Measurements from ENCODE around the gene LHCGR. TPM values are rescaled to one million over a fixed set of nuclear protein-coding genes. Genes with fewer than 3 reads are reported as not detected.

Gene LHCGR
- total and polyA plus RNA-seq, 2 of the 13 experiments (the other 11 are each of a cell fraction or from before 2014, with no cell fraction given), result not detected

GRCh38 chr2:48677450-48677849 lies 78.1 kb downstream of the LHCGR start (continued):
- TF ChIP-seq GLI4 (CRISPR knock-in tag; IDR thresholded peaks at IDR 0.05; ENCODE audit: borderline replicate concordance) (no peak), ZNF557 (CRISPR knock-in tag; IDR thresholded peaks at IDR 0.05) (no peak), ZNF784 (CRISPR knock-in tag; IDR thresholded peaks at IDR 0.05; ENCODE audit: borderline replicate concordance) (no peak), DNMT1 (CRISPR knock-in tag; IDR thresholded peaks at IDR 0.05) (no peak), GFI1 (CRISPR knock-in tag; IDR thresholded peaks at IDR 0.05; ENCODE audit: borderline replicate concordance) (no peak), ZNF234 (CRISPR knock-in tag; conservative IDR thresholded peaks at IDR 0.05) (no peak), RFX5 (IDR thresholded peaks at IDR 0.05; ENCODE audit: low read depth, low read length) (no peak), XRCC5 (optimal IDR thresholded peaks at IDR 0.05; ENCODE audit: low read length) (no peak), ZNF883 (CRISPR knock-in tag; IDR thresholded peaks at IDR 0.05; ENCODE audit: not compliant biosample characterization) (no peak), CBFB (CRISPR knock-in tag; IDR thresholded peaks at IDR 0.05) (no peak), PHF5A (CRISPR knock-in tag; IDR thresholded peaks at IDR 0.05; ENCODE audit: low read depth, unreplicated experiment) (no peak)
- TF ChIP-seq, protein P1, sequence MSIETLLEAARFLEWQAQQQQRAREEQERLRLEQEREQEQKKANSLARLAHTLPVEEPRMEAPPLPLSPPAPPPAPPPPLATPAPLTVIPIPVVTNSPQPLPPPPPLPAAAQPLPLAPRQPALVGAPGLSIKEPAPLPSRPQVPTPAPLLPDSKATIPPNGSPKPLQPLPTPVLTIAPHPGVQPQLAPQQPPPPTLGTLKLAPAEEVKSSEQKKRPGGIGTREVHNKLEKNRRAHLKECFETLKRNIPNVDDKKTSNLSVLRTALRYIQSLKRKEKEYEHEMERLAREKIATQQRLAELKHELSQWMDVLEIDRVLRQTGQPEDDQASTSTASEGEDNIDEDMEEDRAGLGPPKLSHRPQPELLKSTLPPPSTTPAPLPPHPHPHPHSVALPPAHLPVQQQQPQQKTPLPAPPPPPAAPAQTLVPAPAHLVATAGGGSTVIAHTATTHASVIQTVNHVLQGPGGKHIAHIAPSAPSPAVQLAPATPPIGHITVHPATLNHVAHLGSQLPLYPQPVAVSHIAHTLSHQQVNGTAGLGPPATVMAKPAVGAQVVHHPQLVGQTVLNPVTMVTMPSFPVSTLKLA (IDR thresholded peaks at IDR 0.05), result no peak

GRCh38 chr2:48674933-48675332 lies 80.6 kb downstream of the LHCGR start:
- in situ Hi-C loops (cut with HindIII; ENCODE audit: extremely low pct_ligation_motif_present, low pct_unique_long_range_greater_than_20kb) (no loop called here), intact Hi-C loops (cut with micrococcal nuclease; ENCODE audit: unreplicated experiment) (no loop called here)
- Histone ChIP-seq H4K20me1 (ENCODE audit: insufficient read depth, low read length) (no peaks in the 10 kb centered on the region), H3K4me2 (ENCODE audit: low read depth, low read length) (no peak overlapping the region), H3K9ac (ENCODE audit: insufficient read depth, low read depth, low read length) (no peak overlapping the region), H3K36me3 (replicated peaks in 1 of 2; ENCODE audit: control insufficient read depth in 1 of 2, insufficient read depth in 2 of 2, low read length in 2 of 2) (no peaks in the 10 kb centered on the region), H2AFZ (ENCODE audit: low read length) (no peak overlapping the region), H3K4me3 (replicated peaks in 1 of 3; ENCODE audit: insufficient read depth in 1 of 3, low read depth in 2 of 3, low read length in 3 of 3) (no peak overlapping the region), H3K9me3 (ENCODE audit: low read length) (no peaks in the 10 kb centered on the region), H3K27me3 (ENCODE audit: control insufficient read depth in 1 of 2, insufficient read depth in 2 of 2, low read length in 2 of 2) (no peaks in the 10 kb centered on the region), H3K79me2 (ENCODE audit: insufficient read depth, low read length) (no peaks in the 10 kb centered on the region), H3K27ac (ENCODE audit: extremely low read length, insufficient read depth, low read length) (no peak overlapping the region), H3K4me1 (ENCODE audit: insufficient read depth, low read length) (no peaks in the 10 kb centered on the region)
- WGBS (ENCODE audit: low lambda C conversion rate), result 3% methylated on average over 2 of the region's 2 CpGs
- FAIRE-seq (no peak), ATAC-seq (no peak), DNase-seq (ENCODE audit: low spot score) (no peak)
- no TSS peak for BruUV-seq (replicated peaks)
- ChIA-PET POLR2A (no interaction called here), CTCF (ENCODE audit: low intra/inter-chr PET ratio, low total read pairs) (no interaction called here)
- no peak for TF ChIP-seq PRPF4 (IDR thresholded peaks at IDR 0.05; ENCODE audit: low read depth, low read length, poor library complexity, severe bottlenecking)
- TF ChIP-seq ZNF431 (CRISPR knock-in tag; IDR thresholded peaks at IDR 0.05; ENCODE audit: borderline replicate concordance, low read depth), result no peak
- TF ChIP-seq ZSCAN9 (CRISPR knock-in tag; IDR thresholded peaks at IDR 0.05; ENCODE audit: borderline replicate concordance), result no peak
- no peak for TF ChIP-seq NFKBIZ (CRISPR knock-in tag; IDR thresholded peaks at IDR 0.05)
- no peak for TF ChIP-seq POLR2G (IDR thresholded peaks at IDR 0.05; ENCODE audit: low read depth, low read length)
- TF ChIP-seq ZMAT3 (CRISPR knock-in tag; conservative IDR thresholded peaks at IDR 0.05), result no peak
- TF ChIP-seq, protein P2, sequence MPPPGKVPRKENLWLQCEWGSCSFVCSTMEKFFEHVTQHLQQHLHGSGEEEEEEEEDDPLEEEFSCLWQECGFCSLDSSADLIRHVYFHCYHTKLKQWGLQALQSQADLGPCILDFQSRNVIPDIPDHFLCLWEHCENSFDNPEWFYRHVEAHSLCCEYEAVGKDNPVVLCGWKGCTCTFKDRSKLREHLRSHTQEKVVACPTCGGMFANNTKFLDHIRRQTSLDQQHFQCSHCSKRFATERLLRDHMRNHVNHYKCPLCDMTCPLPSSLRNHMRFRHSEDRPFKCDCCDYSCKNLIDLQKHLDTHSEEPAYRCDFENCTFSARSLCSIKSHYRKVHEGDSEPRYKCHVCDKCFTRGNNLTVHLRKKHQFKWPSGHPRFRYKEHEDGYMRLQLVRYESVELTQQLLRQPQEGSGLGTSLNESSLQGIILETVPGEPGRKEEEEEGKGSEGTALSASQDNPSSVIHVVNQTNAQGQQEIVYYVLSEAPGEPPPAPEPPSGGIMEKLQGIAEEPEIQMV (CRISPR knock-in tag; IDR thresholded peaks at IDR 0.05; ENCODE audit: low read depth), result no peak
- no peak for TF ChIP-seq GTF3A (CRISPR knock-in tag; conservative IDR thresholded peaks at IDR 0.05)

Data from HepG2 (cell line).